Liver (tissue), 3 donors: ENCODE data around the gene COMMD3.

Source experiments
- EGR1 ChIP-seq, 2 donors: IDR thresholded peaks; 2 replicates each; pipeline ENCODE4 v1.6.1; 2016 to 2018; ENCODE audit warnings: antibody characterized with exemption in 2 of 2, low read depth in 2 of 2
- JUND ChIP-seq, 2 donors: IDR thresholded peaks; 2 replicates each; pipeline ENCODE4 v1.6.1; 2016; ENCODE audit warnings: antibody characterized with exemption in 2 of 2
- RXRA ChIP-seq, 2 donors: IDR thresholded peaks; 2 replicates each; pipeline ENCODE4 v1.6.1; 2017 to 2018; ENCODE audit warnings: antibody characterized with exemption in 2 of 2, mild to moderate bottlenecking in 1 of 2
- TAF1 ChIP-seq: conservative IDR thresholded peaks from 2 replicates; pipeline ENCODE4 v1.6.1; 2016; ENCODE audit warnings: antibody characterized with exemption, mild to moderate bottlenecking
- YY1 ChIP-seq: IDR thresholded peaks from 2 replicates; pipeline ENCODE4 v1.6.1; 2016; ENCODE audit warnings: antibody characterized with exemption, mild to moderate bottlenecking
- TF ChIP-seq, protein P1 (sequence below): fragments of 150-350 bp; IDR thresholded peaks from 2 replicates; pipeline ENCODE4 v1.5.1; 2017; ENCODE audit warnings: improper control_type of control experiment, low read depth, low read length; ENCODE audit not compliant: missing input control
- donor health status: healthy.
- donor health status: healthy.

DNA sequence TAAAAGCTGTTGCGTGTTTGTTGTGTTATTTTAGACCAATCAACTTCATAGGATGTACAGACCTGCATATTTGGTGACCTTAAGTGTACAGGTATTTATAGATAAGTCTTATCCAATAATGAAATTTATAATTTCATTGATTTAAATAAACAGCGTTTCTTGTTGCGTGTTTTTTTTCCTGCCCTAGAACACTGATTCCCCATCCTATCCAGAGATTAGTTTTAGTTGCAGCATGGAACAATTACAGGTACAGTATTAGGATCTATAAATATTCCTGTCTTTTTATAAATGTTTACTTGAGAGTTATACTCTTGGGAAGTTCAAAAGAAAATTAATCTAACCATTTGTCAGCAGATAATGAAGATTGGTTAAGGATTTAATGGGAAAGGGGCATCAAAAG is 2.6 kb downstream of the COMMD3 start:
- TF ChIP-seq YY1 (no peak), TAF1 (no peak), EGR1 (IDR thresholded peaks at IDR 0.05; ENCODE audit: low read depth in 2 of 2) (no peak), JUND (IDR thresholded peaks at IDR 0.05) (no peak), RXRA (IDR thresholded peaks at IDR 0.05) (no peak)
- TF ChIP-seq, protein P1, sequence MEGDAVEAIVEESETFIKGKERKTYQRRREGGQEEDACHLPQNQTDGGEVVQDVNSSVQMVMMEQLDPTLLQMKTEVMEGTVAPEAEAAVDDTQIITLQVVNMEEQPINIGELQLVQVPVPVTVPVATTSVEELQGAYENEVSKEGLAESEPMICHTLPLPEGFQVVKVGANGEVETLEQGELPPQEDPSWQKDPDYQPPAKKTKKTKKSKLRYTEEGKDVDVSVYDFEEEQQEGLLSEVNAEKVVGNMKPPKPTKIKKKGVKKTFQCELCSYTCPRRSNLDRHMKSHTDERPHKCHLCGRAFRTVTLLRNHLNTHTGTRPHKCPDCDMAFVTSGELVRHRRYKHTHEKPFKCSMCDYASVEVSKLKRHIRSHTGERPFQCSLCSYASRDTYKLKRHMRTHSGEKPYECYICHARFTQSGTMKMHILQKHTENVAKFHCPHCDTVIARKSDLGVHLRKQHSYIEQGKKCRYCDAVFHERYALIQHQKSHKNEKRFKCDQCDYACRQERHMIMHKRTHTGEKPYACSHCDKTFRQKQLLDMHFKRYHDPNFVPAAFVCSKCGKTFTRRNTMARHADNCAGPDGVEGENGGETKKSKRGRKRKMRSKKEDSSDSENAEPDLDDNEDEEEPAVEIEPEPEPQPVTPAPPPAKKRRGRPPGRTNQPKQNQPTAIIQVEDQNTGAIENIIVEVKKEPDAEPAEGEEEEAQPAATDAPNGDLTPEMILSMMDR: no peak
